ENCODE measurements around the gene HECW1. TPM values are rescaled to one million over a fixed set of nuclear protein-coding genes. Genes with fewer than 3 reads are reported as not detected.

HECW1 gene
- polyA plus RNA-seq, 1 donor (not counting 4 experiments of a cell fraction or from before 2014, with no cell fraction given): not detected

DNA sequence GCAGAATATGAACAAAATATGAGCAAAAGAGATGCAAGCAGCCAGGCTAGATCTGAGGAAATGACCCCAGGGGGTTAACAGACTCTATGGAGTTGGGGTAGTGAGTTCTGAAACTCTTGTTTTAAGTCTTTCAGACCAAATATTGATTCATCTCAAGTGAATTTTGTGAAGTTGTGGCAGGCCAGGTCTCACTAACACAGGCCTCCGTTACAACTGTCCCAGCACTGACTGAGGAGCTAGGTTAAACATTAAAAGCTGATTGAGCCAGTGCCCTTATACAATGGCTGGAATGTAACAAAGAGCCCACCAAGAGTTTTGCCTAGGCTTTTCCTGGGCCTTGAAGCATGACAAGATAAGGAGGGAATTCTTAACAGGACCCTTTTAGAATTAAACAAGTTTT lies 278.1 kb downstream of the HECW1 start:
- Histone ChIP-seq H3K9me1 (ENCODE audit: control insufficient read depth, extremely low read depth, insufficient read depth, low read length) (no peaks in the 10 kb centered on the region), H3K79me2 (ENCODE audit: control insufficient read depth, insufficient read depth, low read length) (no peaks in the 10 kb centered on the region), H3K9me3 (ENCODE audit: control insufficient read depth, low read depth, low read length) (peaks cover 2% of the 10 kb centered on the region), H3K4me1 (ENCODE audit: control insufficient read depth, extremely low read depth, insufficient read depth, low read length) (peaks cover 22% of the 10 kb centered on the region), H3K4me3 (ENCODE audit: control insufficient read depth in 2 of 3, extremely low read depth in 1 of 3, insufficient read depth in 2 of 3, low read depth in 1 of 3, low read length in 3 of 3) (no peak overlapping the region), H4K20me1 (ENCODE audit: control insufficient read depth, extremely low read depth, insufficient read depth, low read length) (no peaks in the 10 kb centered on the region), H3K4me2 (ENCODE audit: control insufficient read depth, extremely low read depth, insufficient read depth, low read depth, low read length) (no peak overlapping the region), H3K27me3 (ENCODE audit: control insufficient read depth, extremely low read depth, insufficient read depth, low read length) (no peaks in the 10 kb centered on the region), H2AFZ (ENCODE audit: control insufficient read depth, low read length) (no peak overlapping the region), H3K36me3 (ENCODE audit: control insufficient read depth in 2 of 2, extremely low read depth in 1 of 2, insufficient read depth in 2 of 2, low read length in 2 of 2) (no peaks in the 10 kb centered on the region), H3K27ac (ENCODE audit: control insufficient read depth, insufficient read depth, low read length) (no peak overlapping the region), H3K9ac (ENCODE audit: control insufficient read depth, extremely low read depth, insufficient read depth, low read length) (no peak overlapping the region)
- dilution Hi-C loops (cut with MboI; ENCODE audit: extremely low pct_ligation_motif_present, low sequenced_read_pairs): no loop called here
- no peak for TF ChIP-seq EZH2 (IDR thresholded peaks at IDR 0.05; ENCODE audit: low read length)
- TF ChIP-seq, protein P1, sequence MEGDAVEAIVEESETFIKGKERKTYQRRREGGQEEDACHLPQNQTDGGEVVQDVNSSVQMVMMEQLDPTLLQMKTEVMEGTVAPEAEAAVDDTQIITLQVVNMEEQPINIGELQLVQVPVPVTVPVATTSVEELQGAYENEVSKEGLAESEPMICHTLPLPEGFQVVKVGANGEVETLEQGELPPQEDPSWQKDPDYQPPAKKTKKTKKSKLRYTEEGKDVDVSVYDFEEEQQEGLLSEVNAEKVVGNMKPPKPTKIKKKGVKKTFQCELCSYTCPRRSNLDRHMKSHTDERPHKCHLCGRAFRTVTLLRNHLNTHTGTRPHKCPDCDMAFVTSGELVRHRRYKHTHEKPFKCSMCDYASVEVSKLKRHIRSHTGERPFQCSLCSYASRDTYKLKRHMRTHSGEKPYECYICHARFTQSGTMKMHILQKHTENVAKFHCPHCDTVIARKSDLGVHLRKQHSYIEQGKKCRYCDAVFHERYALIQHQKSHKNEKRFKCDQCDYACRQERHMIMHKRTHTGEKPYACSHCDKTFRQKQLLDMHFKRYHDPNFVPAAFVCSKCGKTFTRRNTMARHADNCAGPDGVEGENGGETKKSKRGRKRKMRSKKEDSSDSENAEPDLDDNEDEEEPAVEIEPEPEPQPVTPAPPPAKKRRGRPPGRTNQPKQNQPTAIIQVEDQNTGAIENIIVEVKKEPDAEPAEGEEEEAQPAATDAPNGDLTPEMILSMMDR (optimal IDR thresholded peaks at IDR 0.05 in 1 of 3, IDR thresholded peaks at IDR 0.05 in 1 of 3, conservative IDR thresholded peaks at IDR 0.05 in 1 of 3; ENCODE audit: extremely low read depth in 1 of 3, insufficient read depth in 2 of 3, low read length in 3 of 3): no peak
- DNase-seq (ENCODE audit: low read depth, low spot score): no peak
- FAIRE-seq: no peak

DNA sequence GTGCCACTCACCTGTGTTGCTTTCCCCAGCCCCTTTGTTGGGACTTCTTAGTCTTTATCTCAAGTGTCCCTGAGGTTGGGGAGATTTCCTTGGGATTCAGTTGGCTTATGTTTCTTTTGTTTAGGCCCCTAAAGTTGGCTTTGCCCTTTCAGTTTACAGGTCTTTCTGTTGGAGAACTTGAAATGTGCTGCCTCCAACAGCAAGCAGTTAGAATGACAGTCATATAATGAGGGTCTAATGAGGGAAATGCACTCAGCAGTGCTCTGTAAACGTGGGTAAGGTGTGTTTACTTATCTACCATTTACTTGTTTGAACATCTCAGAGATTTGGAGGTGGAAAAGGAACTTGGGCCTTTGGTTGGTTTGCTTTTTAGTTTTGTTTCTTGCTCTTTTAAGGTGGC lies 279.1 kb downstream of the HECW1 start:
- Histone ChIP-seq H2AFZ (ENCODE audit: control insufficient read depth, low read length) (no peak overlapping the region), H3K79me2 (ENCODE audit: control insufficient read depth, insufficient read depth, low read length) (no peaks in the 10 kb centered on the region), H3K4me3 (ENCODE audit: control insufficient read depth in 2 of 3, extremely low read depth in 1 of 3, insufficient read depth in 2 of 3, low read depth in 1 of 3, low read length in 3 of 3) (no peak overlapping the region), H3K9me1 (ENCODE audit: control insufficient read depth, extremely low read depth, insufficient read depth, low read length) (no peaks in the 10 kb centered on the region), H3K9me3 (ENCODE audit: control insufficient read depth, low read depth, low read length) (no peaks in the 10 kb centered on the region), H3K36me3 (ENCODE audit: control insufficient read depth in 2 of 2, extremely low read depth in 1 of 2, insufficient read depth in 2 of 2, low read length in 2 of 2) (no peaks in the 10 kb centered on the region), H3K27ac (ENCODE audit: control insufficient read depth, insufficient read depth, low read length) (no peak overlapping the region), H4K20me1 (ENCODE audit: control insufficient read depth, extremely low read depth, insufficient read depth, low read length) (no peaks in the 10 kb centered on the region), H3K27me3 (ENCODE audit: control insufficient read depth, extremely low read depth, insufficient read depth, low read length) (no peaks in the 10 kb centered on the region), H3K4me2 (ENCODE audit: control insufficient read depth, extremely low read depth, insufficient read depth, low read depth, low read length) (no peak overlapping the region), H3K9ac (ENCODE audit: control insufficient read depth, extremely low read depth, insufficient read depth, low read length) (no peak overlapping the region), H3K4me1 (ENCODE audit: control insufficient read depth, extremely low read depth, insufficient read depth, low read length) (peaks cover 20% of the 10 kb centered on the region)
- TF ChIP-seq, protein P1 (optimal IDR thresholded peaks at IDR 0.05 in 1 of 3, IDR thresholded peaks at IDR 0.05 in 1 of 3, conservative IDR thresholded peaks at IDR 0.05 in 1 of 3; ENCODE audit: extremely low read depth in 1 of 3, insufficient read depth in 2 of 3, low read length in 3 of 3): no peak
- TF ChIP-seq EZH2 (IDR thresholded peaks at IDR 0.05; ENCODE audit: low read length): no peak
- DNase-seq (ENCODE audit: low read depth, low spot score) (no peak), FAIRE-seq (no peak)
- dilution Hi-C loops (cut with MboI; ENCODE audit: extremely low pct_ligation_motif_present, low sequenced_read_pairs): no loop called here

Data from keratinocyte (primary cell).